IgD-negative memory B cell (primary cell): ENCODE measurements around the gene LURAP1L. TPM values are rescaled to one million over a fixed set of nuclear protein-coding genes. Genes with fewer than 3 reads are reported as not detected.

Experiments
- H3K27ac Mint-ChIP-seq, 3 donors: one replicate each; pipeline ENCODE4 v1.8.0; 2020 to 2022; ENCODE audit warnings: mild to moderate bottlenecking in 3 of 3, mixed read lengths in 3 of 3, moderate library complexity in 1 of 3
- H3K27me3 Mint-ChIP-seq: one replicate; pipeline ENCODE4 v1.8.0; 2021; ENCODE audit warnings: mixed read lengths
- H3K36me3 Mint-ChIP-seq: one replicate; pipeline ENCODE4 v1.8.0; 2020; ENCODE audit warnings: mild to moderate bottlenecking, mixed read lengths
- H3K4me1 Mint-ChIP-seq, 3 donors: one replicate each; pipeline ENCODE4 v1.8.0; 2020 to 2022; ENCODE audit warnings: mixed read lengths in 3 of 3, mild to moderate bottlenecking in 1 of 3
- H3K4me3 Mint-ChIP-seq, 4 donors: one replicate each; pipeline ENCODE4 v1.8.0; 2020 to 2022; ENCODE audit warnings: mild to moderate bottlenecking in 4 of 4, mixed read lengths in 4 of 4, moderate library complexity in 3 of 4
- H3K9me3 Mint-ChIP-seq, 3 donors: one replicate each; pipeline ENCODE4 v1.8.0; 2020 to 2021; ENCODE audit warnings: mixed read lengths in 3 of 3, mild to moderate bottlenecking in 1 of 3
- polyA plus RNA-seq: library from polyadenylated mRNA; unstranded; fragments of 300-500 nt; fragmentation: Illumina TruSeq; gene quantifications from one replicate; pipeline ENCODE4 v1.2.3, GENCODE V29; 2021

LURAP1L gene
- polyA plus RNA-seq, 1 donor from 2014 or later: not detected

- Mint-ChIP-seq H3K27me3 (no peaks in the 10 kb centered on the region), H3K4me1 (no peaks in the 10 kb centered on the region), H3K9me3 (peaks cover 1 to 16% (median 2%) of the 10 kb centered on the region in 3 donors), H3K27ac (no peak overlapping the region), H3K36me3 (no peaks in the 10 kb centered on the region), H3K4me3 (no peak overlapping the region)
Observed at GRCh38 chr9:12813960-12814876, 39.4 kb downstream of the LURAP1L start.

GRCh38 chr9:12814877-12815237 is 40.0 kb downstream of the LURAP1L start:
- Mint-ChIP-seq H3K4me3 (no peak overlapping the region), H3K27ac (no peak overlapping the region), H3K27me3 (no peaks in the 10 kb centered on the region), H3K9me3 (peaks cover 1 to 16% (median 2%) of the 10 kb centered on the region in 3 donors), H3K4me1 (no peaks in the 10 kb centered on the region), H3K36me3 (no peaks in the 10 kb centered on the region)

- H3K36me3 Mint-ChIP-seq: no peaks in the 10 kb centered on the region
- H3K27me3 Mint-ChIP-seq: no peaks in the 10 kb centered on the region
- H3K27ac Mint-ChIP-seq: no peak overlapping the region
- peaks cover 1 to 16% (median 2%) of the 10 kb centered on the region in 3 donors for H3K9me3 Mint-ChIP-seq
- H3K4me3 Mint-ChIP-seq: no peak overlapping the region
- H3K4me1 Mint-ChIP-seq: no peaks in the 10 kb centered on the region
Observed at GRCh38 chr9:12815888-12816287, 41.1 kb downstream of the LURAP1L start.

DNA sequence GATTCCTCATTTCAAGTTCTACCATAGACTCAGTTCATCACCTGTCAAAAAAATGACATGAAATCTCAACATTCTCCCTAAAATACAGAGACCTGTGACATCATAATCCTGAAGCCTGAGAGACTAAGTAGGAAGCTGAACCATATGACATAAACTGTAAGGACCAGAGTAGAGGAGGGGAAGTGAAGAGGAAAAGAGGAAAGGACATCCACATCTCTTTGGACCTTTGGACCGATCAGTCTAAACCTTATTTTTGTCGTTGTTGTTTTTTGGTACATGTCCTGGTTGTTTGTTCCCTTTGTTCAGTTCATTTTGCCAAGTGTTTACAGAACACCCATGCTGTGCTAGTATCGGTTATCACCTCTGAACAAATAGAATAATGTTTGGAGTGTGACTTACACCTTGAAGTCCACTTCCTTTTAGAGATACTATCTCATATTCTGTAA is 41.9 kb downstream of the LURAP1L start:
- H3K4me1 Mint-ChIP-seq: no peaks in the 10 kb centered on the region
- no peak overlapping the region for H3K27ac Mint-ChIP-seq
- H3K27me3 Mint-ChIP-seq: no peaks in the 10 kb centered on the region
- no peak overlapping the region for H3K4me3 Mint-ChIP-seq
- H3K36me3 Mint-ChIP-seq: no peaks in the 10 kb centered on the region
- peaks cover 0 to 16% (median 1%) of the 10 kb centered on the region in 3 donors for H3K9me3 Mint-ChIP-seq

- no peak overlapping the region for H3K27ac Mint-ChIP-seq
- H3K4me3 Mint-ChIP-seq: no peak overlapping the region
- H3K4me1 Mint-ChIP-seq: no peaks in the 10 kb centered on the region
- no peaks in the 10 kb centered on the region for H3K36me3 Mint-ChIP-seq
- H3K27me3 Mint-ChIP-seq: no peaks in the 10 kb centered on the region
- H3K9me3 Mint-ChIP-seq: peaks cover 0 to 16% (median 1%) of the 10 kb centered on the region in 3 donors
Observed at GRCh38 chr9:12817702-12818101, 42.9 kb downstream of the LURAP1L start.

DNA sequence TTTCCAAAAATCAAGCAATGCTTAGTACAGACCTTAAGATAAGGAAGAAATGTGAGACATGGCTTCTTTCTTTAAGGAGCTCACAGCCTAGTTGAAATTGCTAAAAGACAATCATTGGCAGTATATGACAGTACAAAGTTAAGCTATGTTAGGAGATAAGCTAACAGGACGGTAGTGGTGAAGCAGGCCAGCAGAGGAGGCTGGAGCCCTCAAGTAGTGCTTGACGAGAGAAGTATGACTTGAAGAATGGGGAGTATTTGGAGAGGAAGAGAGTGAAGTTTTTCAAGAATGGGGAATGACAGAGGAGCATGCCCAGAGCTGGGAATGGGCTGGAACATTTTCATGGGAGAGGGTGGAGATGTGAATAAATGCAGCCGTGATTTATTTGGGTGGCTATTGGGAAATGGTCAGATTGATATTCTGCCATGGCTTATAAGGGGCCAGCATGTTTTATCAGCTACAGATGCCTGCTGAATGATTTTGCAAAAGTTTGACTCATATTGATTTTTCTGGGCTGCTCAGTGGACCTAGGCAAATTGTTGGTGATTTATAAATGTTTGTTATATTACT is 43.7 kb downstream of the LURAP1L start:
- Mint-ChIP-seq H3K4me1 (no peaks in the 10 kb centered on the region), H3K27me3 (no peaks in the 10 kb centered on the region), H3K4me3 (no peak overlapping the region), H3K27ac (no peak overlapping the region), H3K36me3 (no peaks in the 10 kb centered on the region), H3K9me3 (peaks cover 0 to 16% (median 1%) of the 10 kb centered on the region in 3 donors)

DNA sequence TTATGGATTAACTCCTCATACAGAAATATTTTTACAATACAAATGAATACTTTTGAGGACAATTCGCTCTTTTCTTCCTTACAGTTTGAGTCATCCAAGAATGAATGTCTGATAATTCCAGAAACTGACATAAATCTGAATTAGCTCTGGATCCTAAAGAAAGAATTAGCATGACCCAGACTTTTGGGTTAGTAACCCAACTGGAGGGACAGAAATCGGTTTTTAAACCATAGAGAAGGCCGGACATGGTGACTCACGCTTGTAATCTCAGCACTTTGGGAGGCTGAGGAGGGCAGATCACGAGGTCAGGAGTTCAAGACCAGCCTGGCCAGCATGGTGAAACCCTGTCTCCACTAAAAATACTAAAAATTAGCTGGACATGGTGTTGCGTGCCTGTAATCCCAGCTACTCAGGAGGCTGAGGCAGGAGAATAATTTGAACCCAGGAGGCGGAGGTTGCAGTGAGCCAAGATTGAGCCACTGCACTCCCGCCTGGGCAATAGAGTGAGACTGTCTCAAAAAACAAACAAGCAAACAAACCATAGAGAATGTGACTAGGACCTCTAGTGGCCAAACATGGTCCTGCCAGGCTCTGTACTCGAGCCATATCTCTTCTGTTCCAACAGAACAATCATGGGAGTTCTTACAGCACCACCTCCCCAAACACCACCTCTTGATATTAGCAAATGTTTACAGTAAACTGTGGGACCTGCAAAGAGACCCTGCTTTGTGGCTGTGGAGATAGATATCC is 44.8 kb downstream of the LURAP1L start:
- Mint-ChIP-seq H3K4me3 (no peak overlapping the region), H3K27me3 (no peaks in the 10 kb centered on the region), H3K9me3 (peaks cover 0 to 16% (median 1%) of the 10 kb centered on the region in 3 donors)

GRCh38 chr9:12822111-12822510 is 47.3 kb downstream of the LURAP1L start:
- H3K27me3 Mint-ChIP-seq: no peaks in the 10 kb centered on the region
- no peaks in the 10 kb centered on the region for H3K36me3 Mint-ChIP-seq
- no peak overlapping the region for H3K4me3 Mint-ChIP-seq
- no peak overlapping the region for H3K27ac Mint-ChIP-seq
- H3K4me1 Mint-ChIP-seq: no peaks in the 10 kb centered on the region
- peaks cover 0 to 6% (median 0%) of the 10 kb centered on the region in 3 donors for H3K9me3 Mint-ChIP-seq

More for the DNA sequence above, 44.8 kb downstream of the LURAP1L start:
- Mint-ChIP-seq H3K4me1 (no peaks in the 10 kb centered on the region), H3K27ac (no peak overlapping the region), H3K36me3 (no peaks in the 10 kb centered on the region)

- Mint-ChIP-seq H3K4me3 (no peak overlapping the region), H3K27me3 (no peaks in the 10 kb centered on the region), H3K4me1 (no peaks in the 10 kb centered on the region), H3K27ac (no peak overlapping the region), H3K36me3 (no peaks in the 10 kb centered on the region), H3K9me3 (no peaks in the 10 kb centered on the region)
Observed at GRCh38 chr9:12826924-12827565, 52.2 kb downstream of the LURAP1L start.

- no peak overlapping the region for H3K4me3 Mint-ChIP-seq
- H3K36me3 Mint-ChIP-seq: no peaks in the 10 kb centered on the region
- H3K27ac Mint-ChIP-seq: no peak overlapping the region
- peaks cover 0 to 18% (median 4%) of the 10 kb centered on the region in 3 donors for H3K9me3 Mint-ChIP-seq
- H3K4me1 Mint-ChIP-seq: no peaks in the 10 kb centered on the region
- H3K27me3 Mint-ChIP-seq: no peaks in the 10 kb centered on the region
Observed at GRCh38 chr9:12833701-12834100, 58.9 kb downstream of the LURAP1L start.

DNA sequence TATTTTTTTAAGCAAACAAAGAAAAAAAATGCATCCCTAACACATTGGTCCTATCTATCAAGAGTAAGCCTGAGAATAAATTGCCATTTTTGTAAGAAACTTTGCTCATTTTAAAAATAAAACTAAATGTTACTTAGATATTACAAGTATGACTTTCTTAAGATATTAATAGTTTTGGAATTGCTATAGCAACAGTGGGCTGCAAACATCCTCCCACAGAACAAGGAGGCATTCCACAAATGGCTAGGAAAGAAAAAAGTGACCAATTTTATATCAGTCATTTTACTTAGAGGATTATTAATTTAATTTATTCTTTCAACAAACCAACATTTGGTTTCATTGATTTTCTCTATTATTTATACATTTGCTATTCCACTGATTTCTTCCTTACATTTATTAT is 63.7 kb downstream of the LURAP1L start:
- Mint-ChIP-seq H3K36me3 (no peaks in the 10 kb centered on the region), H3K4me1 (no peaks in the 10 kb centered on the region), H3K27ac (no peak overlapping the region), H3K4me3 (no peak overlapping the region), H3K27me3 (no peaks in the 10 kb centered on the region), H3K9me3 (peaks cover 0 to 25% (median 4%) of the 10 kb centered on the region in 3 donors)

DNA sequence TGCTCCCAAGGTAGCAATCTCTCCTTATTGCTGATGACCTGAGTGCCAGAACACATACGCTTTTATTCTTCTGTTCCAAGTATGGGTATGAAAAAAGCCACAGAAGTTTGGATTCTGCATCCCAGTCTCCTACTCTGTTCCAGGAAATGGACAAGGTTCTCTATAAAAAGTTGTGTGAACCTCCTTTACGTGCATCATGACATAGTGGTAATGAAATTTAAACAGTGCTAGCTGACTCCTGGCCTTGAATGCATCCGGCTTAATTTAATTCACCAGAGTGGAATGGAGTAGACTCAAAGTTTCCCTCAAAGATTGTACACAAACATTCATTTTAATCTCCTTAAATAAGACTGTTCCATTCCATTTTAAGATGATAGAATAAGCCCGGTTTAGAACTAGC is 68.9 kb downstream of the LURAP1L start:
- Mint-ChIP-seq H3K27ac (no peak overlapping the region), H3K36me3 (no peaks in the 10 kb centered on the region), H3K4me1 (no peaks in the 10 kb centered on the region), H3K27me3 (no peaks in the 10 kb centered on the region), H3K9me3 (peaks cover 0 to 7% (median 2%) of the 10 kb centered on the region in 3 donors), H3K4me3 (no peak overlapping the region)

GRCh38 chr9:12846035-12846434 is 71.2 kb downstream of the LURAP1L start:
- peaks cover 0 to 7% (median 2%) of the 10 kb centered on the region in 3 donors for H3K9me3 Mint-ChIP-seq
- no peaks in the 10 kb centered on the region for H3K4me1 Mint-ChIP-seq
- H3K36me3 Mint-ChIP-seq: no peaks in the 10 kb centered on the region

DNA sequence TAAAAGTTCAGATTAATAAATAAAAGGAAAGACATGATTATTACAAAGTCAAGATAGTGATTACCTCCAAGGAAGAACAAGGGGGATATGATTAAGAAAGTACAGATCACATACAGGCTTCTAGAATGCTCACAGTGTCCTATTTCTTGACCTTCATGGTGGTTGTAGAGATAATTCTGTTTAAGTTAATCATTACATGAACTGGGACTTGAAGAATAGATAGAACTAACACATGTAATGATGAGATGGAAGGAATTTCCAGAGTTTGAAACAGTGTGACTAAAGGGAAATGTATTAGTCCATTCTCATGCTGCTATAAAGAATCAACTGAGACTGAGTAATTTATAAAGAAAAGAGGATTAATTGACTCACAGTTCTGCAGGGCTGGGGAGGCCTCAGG is 72.7 kb downstream of the LURAP1L start:
- peaks cover 0 to 2% (median 0%) of the 10 kb centered on the region in 3 donors for H3K9me3 Mint-ChIP-seq
- H3K27me3 Mint-ChIP-seq: no peaks in the 10 kb centered on the region
- H3K36me3 Mint-ChIP-seq: no peaks in the 10 kb centered on the region
- H3K4me3 Mint-ChIP-seq: no peak overlapping the region
- H3K27ac Mint-ChIP-seq: no peak overlapping the region
- H3K4me1 Mint-ChIP-seq: no peaks in the 10 kb centered on the region

More at GRCh38 chr9:12846035-12846434, 71.2 kb downstream of the LURAP1L start:
- Mint-ChIP-seq H3K27ac (no peak overlapping the region), H3K27me3 (no peaks in the 10 kb centered on the region), H3K4me3 (no peak overlapping the region)
